NCI-H2081 treated with DMSO at 0.1 percent for 48 hours (cell line): ENCODE results near the gene KDM8.
"Not testable (repeated sequence)": the region's sequence is repeated elsewhere in the genome, so short reads cannot be mapped to it uniquely, and the experiment has no call there.

Experiments used
- DNase-seq: peaks from one replicate; lab custom pipeline; 2025; lab: John Stamatoyannopoulos, UW

KDM8 gene

DNA sequence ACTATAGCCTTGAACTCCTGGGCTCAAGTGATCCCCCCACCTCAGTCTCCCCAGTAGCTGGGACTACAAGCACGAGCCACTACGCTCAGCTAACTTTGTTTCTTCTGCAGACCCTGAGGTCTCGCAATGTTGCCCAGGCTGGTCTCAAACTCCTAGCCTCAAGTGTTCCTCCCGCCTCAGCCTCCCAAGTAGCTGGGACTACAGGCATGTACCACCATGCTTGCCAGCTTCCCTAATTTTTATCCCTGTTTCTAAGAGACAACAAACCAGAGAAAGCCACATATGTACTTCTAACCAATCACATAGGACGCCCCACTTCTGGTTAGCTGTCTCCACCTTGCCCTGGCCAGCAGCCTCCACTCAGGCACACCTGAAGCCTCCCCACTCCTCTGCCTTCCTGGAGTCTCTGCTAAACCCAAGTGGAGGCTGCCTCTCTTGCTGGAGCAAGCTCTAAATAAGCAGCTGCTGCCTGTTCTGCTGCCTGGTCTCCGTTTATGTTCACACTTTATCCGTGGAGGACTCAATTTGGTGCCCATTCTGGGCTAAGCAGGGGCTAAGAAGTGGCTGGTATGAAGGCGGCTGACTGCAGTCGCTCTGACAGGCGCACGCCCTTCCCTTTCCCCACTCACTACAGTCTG lies 40.5 kb downstream of the KDM8 start:
- no peak for DNase-seq

GRCh38 chr16:27244363-27244755 lies 41.0 kb downstream of the KDM8 start:
- no peak for DNase-seq

DNA sequence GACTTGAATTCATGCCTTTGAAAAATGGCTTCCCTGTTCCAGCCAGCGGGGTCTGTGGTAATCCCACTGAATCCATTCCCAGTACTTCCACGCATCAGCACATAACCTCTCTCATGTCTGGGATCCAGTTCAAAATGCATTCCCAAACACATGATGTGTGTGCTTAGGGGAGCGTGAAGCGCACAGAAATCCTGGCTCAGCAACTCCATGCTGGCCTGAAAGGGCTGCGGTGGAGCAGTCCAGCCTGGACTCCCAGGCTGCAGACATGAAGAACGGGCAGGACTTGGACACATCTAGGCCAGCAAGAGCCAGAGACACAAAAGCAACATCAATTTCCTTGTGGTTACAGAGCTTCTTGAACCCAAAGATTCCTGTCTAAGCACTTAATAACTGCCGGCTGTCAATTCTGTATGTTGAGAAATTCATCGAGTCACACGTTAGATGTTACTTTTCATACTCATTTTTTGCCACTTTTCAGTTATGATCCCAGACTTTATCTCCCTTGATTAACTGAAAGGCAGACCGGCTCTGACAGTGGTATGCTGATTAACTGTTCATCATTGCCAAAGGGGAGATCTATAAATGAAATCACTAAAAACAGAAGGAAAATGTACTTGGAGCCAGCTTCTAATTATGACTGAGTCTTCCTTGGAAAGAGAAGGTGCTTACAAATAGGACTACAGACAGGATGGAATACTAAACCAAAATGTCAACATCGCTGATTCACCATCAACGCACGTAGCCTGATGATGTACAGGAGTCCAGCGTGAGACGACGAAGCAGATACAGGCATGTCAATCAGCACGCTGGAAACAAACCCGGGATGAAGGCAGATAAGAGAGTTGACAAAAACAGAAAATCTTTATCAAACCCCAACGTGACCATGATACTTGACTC lies 42.2 kb downstream of the KDM8 start:
- no peak for DNase-seq

GRCh38 chr16:27246439-27246838 lies 43.1 kb downstream of the KDM8 start:
- no peak for DNase-seq

DNA sequence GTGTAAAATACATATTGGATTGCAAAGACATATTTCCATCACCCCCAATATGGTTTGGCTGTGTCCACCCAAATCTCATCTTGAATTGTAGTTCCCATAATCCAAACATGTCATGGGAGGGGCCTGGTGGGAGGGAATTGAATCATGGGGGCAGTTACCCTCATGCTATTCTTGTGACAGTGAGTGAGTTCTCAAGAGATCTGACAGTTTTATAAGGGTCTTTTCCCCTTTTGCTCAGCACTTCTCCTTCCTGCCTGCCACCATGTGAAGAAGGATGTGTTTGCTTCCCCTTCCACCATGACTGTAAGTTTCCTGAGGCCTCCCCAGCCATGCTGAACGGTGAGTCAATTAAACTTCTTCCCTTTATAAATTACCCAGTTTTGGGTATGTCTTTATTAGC lies 43.8 kb downstream of the KDM8 start:
- DNase-seq = not testable (repeated sequence)

DNA sequence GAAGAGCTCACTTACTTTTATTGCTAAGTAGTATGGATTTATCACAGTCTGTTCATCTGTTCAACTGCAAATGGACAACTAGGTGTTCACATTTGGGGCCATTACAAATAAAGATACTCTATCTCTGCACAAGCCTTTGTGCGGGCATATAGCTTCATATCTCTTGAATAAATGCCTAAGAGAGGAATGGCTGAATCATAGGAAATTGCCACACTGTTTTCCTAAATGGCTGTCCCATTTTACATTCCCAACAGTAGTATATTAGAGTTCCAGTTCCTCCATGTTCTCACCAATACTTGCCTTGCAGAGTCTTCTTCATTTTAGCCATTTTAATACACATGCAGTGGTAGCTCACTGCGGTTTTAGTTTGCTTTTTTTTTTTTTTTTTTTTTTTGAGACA lies 44.7 kb downstream of the KDM8 start:
- no peak for DNase-seq

GRCh38 chr16:27248886-27249285 lies 45.6 kb downstream of the KDM8 start:
- not testable (repeated sequence) for DNase-seq

DNA sequence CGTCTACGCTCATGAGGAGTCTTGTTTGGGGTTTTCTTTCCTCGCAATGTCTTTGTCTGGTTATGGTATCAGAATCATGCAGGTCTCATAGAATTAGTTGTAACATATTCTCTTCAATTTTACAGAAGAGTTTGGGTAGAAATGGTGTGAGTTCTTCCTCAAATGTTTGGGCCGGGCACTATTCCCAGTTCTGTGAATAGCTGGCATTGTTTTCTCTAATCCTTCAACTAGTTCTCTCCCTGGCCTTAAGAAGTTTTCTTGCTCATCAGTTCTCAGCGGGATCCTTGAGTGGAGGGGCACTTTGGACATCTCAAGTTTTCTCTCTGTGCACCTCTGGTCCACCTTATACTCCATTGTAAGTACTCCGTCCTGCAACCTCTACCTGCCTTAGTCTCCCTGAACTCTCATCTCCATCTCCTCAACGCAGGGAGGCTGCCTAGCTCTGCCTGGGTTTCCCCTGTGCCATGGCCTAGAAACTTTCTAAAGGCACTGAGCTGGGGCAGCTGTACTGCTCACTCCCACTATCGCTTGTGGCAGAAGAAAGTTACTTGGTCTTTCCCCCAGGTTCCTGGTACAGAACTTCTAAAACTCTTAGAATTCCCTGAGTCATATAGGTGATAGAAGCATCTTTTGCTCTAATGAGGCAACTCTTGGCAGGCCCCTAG lies 48.3 kb downstream of the KDM8 start:
- no peak for DNase-seq

GRCh38 chr16:27252206-27252585 lies 48.9 kb downstream of the KDM8 start:
- DNase-seq = no peak

- no peak for DNase-seq
Observed at GRCh38 chr16:27253526-27253930, 50.2 kb downstream of the KDM8 start.

DNA sequence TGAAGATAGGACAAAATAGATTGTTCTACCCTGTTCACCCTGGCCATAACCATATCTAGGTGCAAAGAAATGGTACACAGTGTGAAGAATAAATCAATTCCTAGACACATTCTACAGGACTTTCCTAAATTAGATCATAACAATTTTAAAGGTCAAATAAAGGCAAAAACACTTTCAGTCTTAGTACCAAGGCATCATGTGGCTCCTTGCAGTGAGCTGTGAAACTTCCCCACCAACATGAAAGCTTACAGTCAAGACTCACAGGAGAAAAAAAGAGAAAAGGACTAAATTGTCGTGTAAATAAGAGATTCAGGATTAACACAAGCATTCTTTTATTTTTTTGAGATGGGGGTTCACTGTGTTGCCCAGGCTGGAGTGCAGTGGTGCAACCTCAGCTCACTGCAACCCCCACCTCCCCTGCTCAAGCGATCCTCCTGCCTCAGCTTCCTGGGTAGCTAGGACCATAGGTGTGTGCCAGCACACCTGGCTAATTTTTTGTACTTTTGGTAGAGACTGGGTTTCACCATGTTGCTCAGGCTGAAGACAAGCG lies 51.0 kb downstream of the KDM8 start:
- DNase-seq = no peak

GRCh38 chr16:27256861-27257260 lies 53.5 kb downstream of the KDM8 start:
- DNase-seq = no peak

DNA sequence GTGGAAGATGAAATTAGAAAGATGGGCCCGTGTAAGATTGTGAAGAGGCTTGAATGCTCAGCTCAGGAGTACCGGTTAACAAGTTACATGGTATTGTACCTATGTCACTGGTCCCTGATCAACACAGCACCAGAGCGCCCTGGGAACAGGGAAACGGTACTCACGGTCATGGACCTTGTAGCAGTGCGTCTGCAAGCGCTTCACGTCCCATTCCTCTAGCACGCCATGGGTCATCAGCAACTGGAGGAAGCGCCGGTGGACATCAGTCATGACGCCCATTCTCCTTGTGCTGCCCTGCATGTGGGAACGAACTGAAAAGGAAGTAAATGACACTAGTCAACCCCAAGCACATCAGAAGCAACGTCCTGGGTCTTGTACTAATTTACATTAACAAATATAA lies 53.9 kb downstream of the KDM8 start:
- DNase-seq = no peak

DNA sequence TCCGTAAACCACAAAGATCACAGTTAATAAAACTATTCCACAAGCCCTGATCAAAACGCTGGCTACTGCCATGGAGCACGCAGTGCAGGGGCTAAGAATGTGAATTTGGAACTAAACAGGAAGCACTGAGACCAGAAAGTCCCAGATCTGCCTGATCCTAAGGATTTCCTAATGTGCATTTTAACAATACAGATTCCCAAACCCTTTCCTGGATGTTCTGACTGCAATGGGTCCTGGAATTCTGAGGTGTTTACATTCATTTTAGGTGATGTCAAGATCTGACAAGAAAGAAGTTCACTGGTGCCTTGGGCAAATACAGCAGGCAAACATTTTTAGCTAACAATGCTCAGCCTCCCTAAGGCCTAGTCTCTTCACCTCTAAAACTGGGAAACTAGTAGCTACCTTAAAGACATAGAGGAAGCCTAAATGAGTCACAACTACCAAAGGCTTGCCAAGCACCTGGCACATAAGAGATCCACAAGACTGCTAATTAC lies 55.0 kb downstream of the KDM8 start:
- no peak for DNase-seq

- DNase-seq = no peak
Observed at GRCh38 chr16:27259710-27260109, 56.4 kb downstream of the KDM8 start.

DNA sequence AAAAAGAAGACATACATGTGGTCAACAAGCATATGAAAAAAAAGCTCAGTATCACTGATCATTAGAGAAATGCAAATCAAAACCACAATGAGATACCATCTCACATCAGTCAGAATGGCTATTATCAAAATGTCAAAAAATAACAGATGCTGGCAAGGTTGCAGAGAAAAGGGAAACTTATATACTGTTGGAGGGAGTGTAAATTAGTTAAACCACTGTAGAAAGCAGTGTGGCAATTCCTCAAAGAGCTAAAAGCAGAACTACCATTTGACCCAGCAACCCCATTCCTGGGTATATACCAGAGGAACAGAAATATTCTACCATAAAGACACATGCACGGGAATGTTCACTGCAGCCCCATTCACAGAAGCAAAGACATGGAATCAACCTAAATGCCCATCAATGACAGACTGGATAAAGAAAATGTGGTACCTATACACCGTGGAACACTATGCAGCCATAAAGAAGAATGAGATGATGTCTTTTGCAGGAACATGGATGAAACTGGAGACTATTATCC lies 59.6 kb downstream of the KDM8 start:
- DNase-seq = not testable (repeated sequence)

GRCh38 chr16:27264151-27264550 lies 60.8 kb downstream of the KDM8 start:
- no peak for DNase-seq

DNA sequence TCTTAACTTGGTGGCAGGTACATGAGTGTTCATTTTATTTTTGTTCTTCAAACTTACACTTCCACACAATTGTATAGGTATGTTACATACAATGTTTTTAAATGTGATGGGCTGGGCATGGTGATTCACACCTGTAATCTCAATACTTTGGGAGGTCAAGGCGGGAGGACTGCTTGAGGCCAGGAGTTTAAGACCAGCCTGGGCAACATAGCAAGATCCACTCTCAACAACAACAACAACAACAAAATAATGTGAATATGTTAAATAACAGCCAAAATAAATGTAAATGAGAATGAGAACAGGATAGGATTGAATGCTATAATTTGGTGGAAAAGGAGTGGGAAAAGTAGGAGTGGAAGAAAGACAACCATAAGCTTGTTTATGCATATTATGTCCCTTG lies 62.7 kb downstream of the KDM8 start:
- DNase-seq = no peak

DNA sequence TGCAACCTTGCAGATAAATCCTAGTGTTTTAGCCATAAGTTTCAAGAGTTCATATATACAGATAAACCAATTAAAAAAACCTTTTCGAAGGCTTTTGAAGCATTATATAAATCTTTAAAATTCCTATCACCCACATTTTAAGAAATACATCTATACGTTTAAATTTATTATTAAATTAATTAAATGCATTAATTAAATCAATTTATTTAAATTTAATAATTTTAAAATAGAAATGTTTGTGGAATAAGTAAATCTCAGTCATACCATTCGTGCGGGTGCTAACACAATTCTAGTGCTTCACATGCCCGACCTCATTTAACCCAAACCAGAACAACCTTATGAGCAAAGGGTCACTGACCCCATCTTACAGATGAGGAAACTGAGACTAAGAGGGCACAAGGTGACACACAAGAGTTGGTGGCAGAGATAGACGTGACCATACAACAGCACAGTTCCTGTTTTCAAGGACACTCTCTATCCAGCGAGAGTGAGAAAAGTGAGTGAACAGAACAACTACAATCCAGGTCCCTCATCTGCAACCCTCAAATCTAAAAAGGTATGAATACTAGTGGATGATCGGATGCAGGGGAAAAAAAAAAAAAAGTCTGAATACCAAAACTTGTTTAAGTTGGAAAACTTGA lies 63.8 kb downstream of the KDM8 start:
- no peak for DNase-seq

DNA sequence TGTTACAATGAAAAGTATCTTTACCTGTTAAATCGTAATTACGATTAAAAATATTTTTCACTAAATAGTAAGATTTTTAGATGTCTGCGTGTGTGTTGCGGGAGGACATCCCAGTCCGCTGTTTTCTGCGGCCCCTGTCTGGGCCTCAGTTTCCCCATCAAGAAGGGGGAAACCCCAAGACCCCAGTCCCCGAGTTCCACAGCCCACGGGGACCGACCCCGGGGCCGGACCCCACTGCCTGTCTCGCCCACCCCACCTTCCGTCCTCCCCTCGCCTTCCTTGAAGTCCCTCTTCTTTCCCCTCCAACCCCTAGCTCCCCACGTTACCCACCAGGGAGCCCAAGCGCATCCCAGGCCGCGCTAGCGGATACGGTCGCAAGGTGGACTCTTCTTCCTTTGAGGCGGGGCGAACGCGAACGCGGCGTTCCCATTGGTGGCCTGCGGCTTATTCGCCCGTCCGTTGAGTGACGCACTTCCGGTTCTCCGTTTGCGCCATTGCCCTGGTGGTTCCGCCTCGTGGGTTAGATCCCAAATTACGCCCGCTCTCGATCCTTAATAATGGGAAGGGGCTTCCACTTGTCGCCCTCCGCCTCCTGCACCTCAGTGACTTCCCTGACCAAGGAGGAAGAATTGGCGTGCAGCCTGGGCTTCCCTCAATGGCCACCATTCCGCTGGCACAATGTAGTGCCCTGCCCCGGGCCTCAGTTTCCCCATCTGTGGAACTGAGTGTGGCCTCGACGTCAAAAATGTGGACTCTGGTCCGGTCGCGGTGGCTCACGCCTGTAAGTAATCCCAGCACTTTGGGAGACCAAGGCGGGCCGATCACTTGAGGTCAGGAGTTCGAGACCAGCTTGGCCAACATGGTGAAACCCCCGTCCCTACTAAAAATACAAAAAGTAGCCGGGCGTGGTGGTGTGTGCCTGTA lies 65.3 kb downstream of the KDM8 start, which contains the start of gene NSMCE1:
NSMCE1 (minus strand) TSS at position 397 of the 924 bp plus-strand sequence. CDS start 11,202 bp downstream, outside the sequence.
- peak; percentile 73 for DNase-seq
